Neural cell (in vitro differentiated cells): Measurements from ENCODE around the gene PCDHGC4. TPM values are rescaled to one million over a fixed set of nuclear protein-coding genes. Genes with fewer than 3 reads are reported as not detected.

Experiments
- H2AFZ ChIP-seq: fragments of 200-600, 300-800 bp; sonication (generic), shearing (Covaris generic); 2 replicates; pipeline ENCODE4 v1.6.0; 2014; ENCODE audit warnings: low read depth, mild to moderate bottlenecking, antibody characterized with exemption, low read length, moderate library complexity
- H3F3A ChIP-seq: fragments of 200-600 bp; shearing (Covaris generic); 2 replicates; pipeline ENCODE4 v1.6.1; 2016; ENCODE audit warnings: mild to moderate bottlenecking, moderate library complexity, mixed read lengths, antibody characterized with exemption, low read length; ENCODE audit not compliant: insufficient read depth, poor library complexity, severe bottlenecking
- H3K27ac ChIP-seq: fragments of 200-600, 300-800 bp; sonication (generic), shearing (Covaris generic); 2 replicates; pipeline ENCODE4 v1.5.1; 2014; ENCODE audit warnings: mild to moderate bottlenecking, low read length, moderate library complexity
- H3K27me3 ChIP-seq: fragments of 300-800, 200-600 bp; sonication (generic), shearing (Covaris generic); 2 replicates; pipeline ENCODE4 v1.6.0; 2014; ENCODE audit warnings: mild to moderate bottlenecking, low read depth, low read length, moderate library complexity; ENCODE audit not compliant: insufficient read depth
- H3K36me3 ChIP-seq: fragments of 300-800, 200-600 bp; sonication (generic), shearing (Covaris generic); 2 replicates; pipeline ENCODE4 v1.5.1; 2014; ENCODE audit warnings: mild to moderate bottlenecking, antibody characterized with exemption, low read length, moderate library complexity; ENCODE audit not compliant: insufficient read depth
- H3K4me2 ChIP-seq: fragments of 300-800, 200-600 bp; sonication (generic), shearing (Covaris generic); 2 replicates; pipeline ENCODE4 v1.6.0; 2014; ENCODE audit warnings: mild to moderate bottlenecking, low read length
- H3K4me3 ChIP-seq: fragments of 300-800, 200-600 bp; sonication (generic), shearing (Covaris generic); 2 replicates; pipeline ENCODE4 v1.5.1; 2014; ENCODE audit warnings: mild to moderate bottlenecking, low read length, moderate library complexity
- H3K79me2 ChIP-seq: fragments of 200-600 bp; shearing (Covaris generic); replicated peaks from 2 replicates; pipeline ENCODE4 v1.6.0; 2014; ENCODE audit warnings: mild to moderate bottlenecking, low read length, moderate library complexity; ENCODE audit not compliant: insufficient read depth
- H3K9ac ChIP-seq: fragments of 300-800, 200-600 bp; sonication (generic), shearing (Covaris generic); 2 replicates; pipeline ENCODE4 v1.6.1; 2016; ENCODE audit warnings: mild to moderate bottlenecking, low read length, mixed read lengths
- H3K9me2 ChIP-seq: fragments of 200-600 bp; shearing (Covaris generic); 2 replicates; pipeline ENCODE4 v1.6.1; 2016; ENCODE audit warnings: mild to moderate bottlenecking, low read length, mixed read lengths; ENCODE audit not compliant: insufficient read depth
- H3K9me3 ChIP-seq: fragments of 200-600, 300-800 bp; sonication (generic), shearing (Covaris generic); 2 replicates; pipeline ENCODE4 v1.6.1; 2016; ENCODE audit warnings: mild to moderate bottlenecking, mixed run types, low read length, moderate library complexity, mixed read lengths
- H4K20me1 ChIP-seq: fragments of 200-600 bp; shearing (Covaris generic); 2 replicates; pipeline ENCODE4 v1.6.1; 2016; ENCODE audit warnings: mild to moderate bottlenecking, mixed run types; ENCODE audit not compliant: insufficient read depth
- EP300 ChIP-seq: fragments of 450-650 bp; conservative IDR thresholded peaks from 2 replicates; pipeline ENCODE4 v1.6.1; 2014; ENCODE audit warnings: antibody characterized with exemption, mild to moderate bottlenecking, moderate library complexity; ENCODE audit not compliant: poor library complexity, severe bottlenecking
- EZH2 ChIP-seq: fragments of 200-600, 300-800 bp; shearing (Covaris generic), sonication (generic); IDR thresholded peaks from 2 replicates; pipeline ENCODE4 v1.6.1; 2014; ENCODE audit warnings: antibody characterized with exemption, low read length, borderline replicate concordance, mild to moderate bottlenecking; ENCODE audit not compliant: insufficient read depth, poor library complexity, severe bottlenecking
- MXI1 ChIP-seq: fragments of 450-650 bp; conservative IDR thresholded peaks from 2 replicates; pipeline ENCODE4 v1.6.1; 2014; ENCODE audit warnings: antibody characterized with exemption, mild to moderate bottlenecking; ENCODE audit not compliant: poor library complexity, severe bottlenecking
- POLR2AphosphoS5 ChIP-seq: IDR thresholded peaks from 2 replicates; pipeline ENCODE4 v1.6.1; 2012
- RAD21 ChIP-seq: fragments of 450-650 bp; conservative IDR thresholded peaks from 2 replicates; pipeline ENCODE4 v1.6.1; 2014; ENCODE audit warnings: antibody characterized with exemption, mild to moderate bottlenecking, moderate library complexity
- SMC3 ChIP-seq: fragments of 450-650 bp; conservative IDR thresholded peaks from 2 replicates; pipeline ENCODE4 v1.6.1; 2014; ENCODE audit warnings: antibody characterized with exemption, mild to moderate bottlenecking, moderate library complexity; ENCODE audit not compliant: poor library complexity
- TAF1 ChIP-seq: IDR thresholded peaks from 2 replicates; pipeline ENCODE4 v1.6.1; 2012; ENCODE audit warnings: low read depth
- polyA plus RNA-seq: library from polyadenylated mRNA; depleted of rRNA; stranded (reverse); fragments of >200 nt; gene quantifications from 2 replicates; pipeline ENCODE4 v1.2.3, GENCODE V29; 2014
- TF ChIP-seq, protein P1 (sequence below): IDR thresholded peaks from 2 replicates; pipeline ENCODE4 v1.6.1; 2012; ENCODE audit warnings: borderline replicate concordance
- TF ChIP-seq, protein P2 (sequence below): fragments of 450-650 bp; IDR thresholded peaks from 2 replicates; pipeline ENCODE4 v1.5.1; 2014; ENCODE audit warnings: antibody characterized with exemption, mild to moderate bottlenecking, moderate library complexity; ENCODE audit not compliant: poor library complexity, severe bottlenecking

The PCDHGC4 gene
- polyA plus RNA-seq, 1 donor from 2014 or later, result 4.3 TPM

DNA sequence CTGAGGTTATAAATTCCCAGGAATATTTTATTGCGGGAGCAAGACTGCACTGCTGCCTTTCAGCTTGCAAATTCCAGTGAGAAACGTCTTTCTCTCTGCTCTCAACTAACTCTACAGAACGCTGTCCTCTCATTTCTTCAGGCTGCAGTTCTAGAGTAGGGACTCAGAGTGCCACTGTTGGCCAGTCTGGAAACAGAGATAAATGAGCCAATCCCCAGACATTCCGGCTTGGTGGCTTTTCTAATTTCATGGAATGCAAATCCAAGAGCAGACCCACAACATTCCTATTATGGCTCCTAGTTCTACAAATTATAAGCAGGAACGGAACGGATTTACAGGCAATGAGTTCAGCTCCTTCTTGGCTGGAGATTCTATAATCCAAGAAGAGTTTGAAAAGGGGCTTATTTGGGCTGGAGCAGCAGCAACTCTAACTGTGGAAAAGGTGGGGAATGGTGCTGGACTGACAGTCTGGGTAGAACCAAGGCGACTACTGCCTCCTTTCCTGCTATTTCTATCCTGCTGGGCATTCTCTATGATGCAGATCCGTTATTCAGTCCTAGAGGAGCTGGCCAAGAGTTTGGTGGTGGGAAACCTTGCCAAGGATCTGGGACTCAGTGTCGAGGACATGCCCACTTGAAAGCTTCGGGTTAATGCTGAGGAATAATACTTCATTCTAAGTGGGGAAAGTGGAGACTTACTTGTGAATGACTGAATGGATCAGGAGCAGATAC is 45.3 kb upstream of the PCDHGC4 start:
- H3K4me2 ChIP-seq, result no peak overlapping the region
- no peaks in the 10 kb centered on the region for H3K9me2 ChIP-seq
- H3K79me2 ChIP-seq, result peaks cover 33% of the 10 kb centered on the region
- H3K9me3 ChIP-seq, result peaks cover 43% of the 10 kb centered on the region
- H3K36me3 ChIP-seq, result peaks cover 18% of the 10 kb centered on the region
- H3K9ac ChIP-seq, result no peak overlapping the region
- no peak overlapping the region for H2AFZ ChIP-seq
- H3F3A ChIP-seq, result no peaks in the 10 kb centered on the region
- H4K20me1 ChIP-seq, result no peaks in the 10 kb centered on the region
- no peak overlapping the region for H3K4me3 ChIP-seq
- no peaks in the 10 kb centered on the region for H3K27me3 ChIP-seq
- no peak for TF ChIP-seq EP300
- no peak for TF ChIP-seq TAF1
- TF ChIP-seq, protein P1, sequence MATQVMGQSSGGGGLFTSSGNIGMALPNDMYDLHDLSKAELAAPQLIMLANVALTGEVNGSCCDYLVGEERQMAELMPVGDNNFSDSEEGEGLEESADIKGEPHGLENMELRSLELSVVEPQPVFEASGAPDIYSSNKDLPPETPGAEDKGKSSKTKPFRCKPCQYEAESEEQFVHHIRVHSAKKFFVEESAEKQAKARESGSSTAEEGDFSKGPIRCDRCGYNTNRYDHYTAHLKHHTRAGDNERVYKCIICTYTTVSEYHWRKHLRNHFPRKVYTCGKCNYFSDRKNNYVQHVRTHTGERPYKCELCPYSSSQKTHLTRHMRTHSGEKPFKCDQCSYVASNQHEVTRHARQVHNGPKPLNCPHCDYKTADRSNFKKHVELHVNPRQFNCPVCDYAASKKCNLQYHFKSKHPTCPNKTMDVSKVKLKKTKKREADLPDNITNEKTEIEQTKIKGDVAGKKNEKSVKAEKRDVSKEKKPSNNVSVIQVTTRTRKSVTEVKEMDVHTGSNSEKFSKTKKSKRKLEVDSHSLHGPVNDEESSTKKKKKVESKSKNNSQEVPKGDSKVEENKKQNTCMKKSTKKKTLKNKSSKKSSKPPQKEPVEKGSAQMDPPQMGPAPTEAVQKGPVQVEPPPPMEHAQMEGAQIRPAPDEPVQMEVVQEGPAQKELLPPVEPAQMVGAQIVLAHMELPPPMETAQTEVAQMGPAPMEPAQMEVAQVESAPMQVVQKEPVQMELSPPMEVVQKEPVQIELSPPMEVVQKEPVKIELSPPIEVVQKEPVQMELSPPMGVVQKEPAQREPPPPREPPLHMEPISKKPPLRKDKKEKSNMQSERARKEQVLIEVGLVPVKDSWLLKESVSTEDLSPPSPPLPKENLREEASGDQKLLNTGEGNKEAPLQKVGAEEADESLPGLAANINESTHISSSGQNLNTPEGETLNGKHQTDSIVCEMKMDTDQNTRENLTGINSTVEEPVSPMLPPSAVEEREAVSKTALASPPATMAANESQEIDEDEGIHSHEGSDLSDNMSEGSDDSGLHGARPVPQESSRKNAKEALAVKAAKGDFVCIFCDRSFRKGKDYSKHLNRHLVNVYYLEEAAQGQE, result no peak
- TF ChIP-seq MXI1, result no peak
- TF ChIP-seq POLR2AphosphoS5, result no peak
- TF ChIP-seq, protein P2, sequence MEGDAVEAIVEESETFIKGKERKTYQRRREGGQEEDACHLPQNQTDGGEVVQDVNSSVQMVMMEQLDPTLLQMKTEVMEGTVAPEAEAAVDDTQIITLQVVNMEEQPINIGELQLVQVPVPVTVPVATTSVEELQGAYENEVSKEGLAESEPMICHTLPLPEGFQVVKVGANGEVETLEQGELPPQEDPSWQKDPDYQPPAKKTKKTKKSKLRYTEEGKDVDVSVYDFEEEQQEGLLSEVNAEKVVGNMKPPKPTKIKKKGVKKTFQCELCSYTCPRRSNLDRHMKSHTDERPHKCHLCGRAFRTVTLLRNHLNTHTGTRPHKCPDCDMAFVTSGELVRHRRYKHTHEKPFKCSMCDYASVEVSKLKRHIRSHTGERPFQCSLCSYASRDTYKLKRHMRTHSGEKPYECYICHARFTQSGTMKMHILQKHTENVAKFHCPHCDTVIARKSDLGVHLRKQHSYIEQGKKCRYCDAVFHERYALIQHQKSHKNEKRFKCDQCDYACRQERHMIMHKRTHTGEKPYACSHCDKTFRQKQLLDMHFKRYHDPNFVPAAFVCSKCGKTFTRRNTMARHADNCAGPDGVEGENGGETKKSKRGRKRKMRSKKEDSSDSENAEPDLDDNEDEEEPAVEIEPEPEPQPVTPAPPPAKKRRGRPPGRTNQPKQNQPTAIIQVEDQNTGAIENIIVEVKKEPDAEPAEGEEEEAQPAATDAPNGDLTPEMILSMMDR, result no peak
- no peak for TF ChIP-seq EZH2
- no peak for TF ChIP-seq SMC3
- TF ChIP-seq RAD21, result no peak
- no peak overlapping the region for H3K27ac ChIP-seq

DNA sequence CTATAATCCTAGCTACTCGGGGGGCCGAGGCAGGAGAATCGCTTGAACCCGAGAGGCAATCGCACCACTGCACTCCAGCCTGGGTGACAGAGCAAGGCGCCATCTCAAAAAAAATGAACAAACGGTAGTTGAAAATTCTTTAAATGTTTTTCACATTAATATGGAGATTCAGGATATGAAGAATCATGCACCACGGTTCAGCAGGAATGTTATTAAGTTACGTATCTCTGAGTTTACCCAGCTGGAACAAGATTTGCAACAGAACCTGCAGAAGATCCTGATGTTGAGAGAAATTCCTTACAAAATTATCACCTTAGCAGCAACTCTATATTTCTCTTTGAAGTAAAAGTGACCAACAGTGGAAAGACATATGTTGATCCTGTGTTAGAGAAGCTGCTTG is 44.5 kb upstream of the PCDHGC4 start:
- no peak for TF ChIP-seq RAD21
- no peak for TF ChIP-seq TAF1
- no peak for TF ChIP-seq MXI1
- TF ChIP-seq, protein P2, result no peak
- TF ChIP-seq, protein P1, result no peak
- no peak for TF ChIP-seq EP300
- no peak for TF ChIP-seq SMC3
- TF ChIP-seq EZH2, result no peak
- no peak for TF ChIP-seq POLR2AphosphoS5
- Histone ChIP-seq H3K9me3 (peaks cover 46% of the 10 kb centered on the region), H3K9me2 (no peaks in the 10 kb centered on the region), H3K4me3 (no peak overlapping the region), H3F3A (no peaks in the 10 kb centered on the region), H2AFZ (no peak overlapping the region), H3K36me3 (peaks cover 18% of the 10 kb centered on the region), H3K27me3 (no peaks in the 10 kb centered on the region), H3K4me2 (no peak overlapping the region), H3K9ac (no peak overlapping the region), H4K20me1 (no peaks in the 10 kb centered on the region), H3K79me2 (peaks cover 40% of the 10 kb centered on the region), H3K27ac (no peak overlapping the region)
